IPS-18a (cell line): ENCODE results near the gene POU2F3.

Experiments
- H3K27ac ChIP-seq: one replicate; pipeline ENCODE4 v1.5.1; 2013; ENCODE audit warnings: low read length
- H3K27me3 ChIP-seq: one replicate; pipeline ENCODE4 v1.6.1; 2013; ENCODE audit warnings: mild to moderate bottlenecking, low read length; ENCODE audit not compliant: control insufficient read depth, insufficient read depth
- H3K36me3 ChIP-seq: one replicate; pipeline ENCODE4 v1.6.1; 2013; ENCODE audit warnings: low read depth, low read length; ENCODE audit not compliant: control insufficient read depth
- H3K4me1 ChIP-seq: one replicate; pipeline ENCODE4 v1.6.1; 2013; ENCODE audit warnings: low read depth, low read length; ENCODE audit not compliant: control insufficient read depth
- H3K4me3 ChIP-seq: one replicate; pipeline ENCODE4 v1.5.1; 2013; ENCODE audit warnings: low read length
- H3K9ac ChIP-seq: one replicate; pipeline ENCODE4 v1.6.1; 2013; ENCODE audit warnings: mild to moderate bottlenecking, low read length, moderate library complexity
- H3K9me3 ChIP-seq: one replicate; pipeline ENCODE4 v1.6.1; 2013; ENCODE audit warnings: low read depth, low read length; ENCODE audit not compliant: control insufficient read depth

The POU2F3 gene

DNA sequence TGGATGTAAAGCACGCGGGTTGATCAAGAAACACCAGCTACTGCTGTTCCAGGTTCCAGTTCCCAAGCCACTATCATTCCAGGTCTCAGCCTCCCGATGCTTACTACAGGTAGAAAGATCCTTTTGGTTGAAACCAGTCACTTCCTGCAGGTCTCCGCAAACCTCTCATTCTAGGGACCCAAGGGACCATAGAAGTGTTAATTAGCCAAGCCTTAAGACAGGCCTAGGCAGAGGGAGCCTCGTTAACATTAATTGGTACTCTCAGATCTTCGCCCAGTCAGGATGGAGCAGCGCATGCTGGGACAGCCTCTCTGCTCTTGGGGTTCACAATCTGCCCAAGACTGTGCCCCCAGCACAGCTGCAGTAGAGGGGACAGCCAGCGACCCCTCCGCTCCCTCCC is 40.3 kb upstream of the POU2F3 start:
- Histone ChIP-seq H3K27me3 (peaks cover 71% of the 10 kb centered on the region), H3K4me3 (no peak overlapping the region), H3K4me1 (peaks cover 26% of the 10 kb centered on the region), H3K9me3 (no peaks in the 10 kb centered on the region), H3K9ac (no peak overlapping the region), H3K27ac (no peak overlapping the region), H3K36me3 (no peaks in the 10 kb centered on the region)

DNA sequence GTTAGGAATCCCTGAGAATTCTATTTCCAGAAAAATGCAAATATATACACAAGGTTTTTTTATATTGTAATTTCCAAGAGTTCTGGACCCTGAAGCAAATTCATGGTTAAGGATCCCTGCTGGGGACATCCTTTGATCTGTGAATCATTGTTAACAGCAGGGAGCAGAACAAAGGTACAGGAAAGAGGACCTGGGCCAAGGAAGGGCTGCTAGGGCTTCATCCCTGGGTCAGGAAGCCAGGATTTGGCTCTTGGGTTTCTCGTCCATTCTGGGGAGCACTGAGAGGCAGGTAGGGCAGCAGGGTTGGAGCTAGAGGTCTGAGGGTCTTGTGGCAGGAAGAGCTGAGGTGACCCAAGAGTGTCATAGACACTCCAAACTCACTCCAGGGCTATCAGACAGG is 39.3 kb upstream of the POU2F3 start:
- Histone ChIP-seq H3K9ac (no peak overlapping the region), H3K4me1 (peaks cover 25% of the 10 kb centered on the region), H3K36me3 (no peaks in the 10 kb centered on the region), H3K27ac (no peak overlapping the region), H3K27me3 (peaks cover 74% of the 10 kb centered on the region), H3K4me3 (no peak overlapping the region), H3K9me3 (no peaks in the 10 kb centered on the region)

DNA sequence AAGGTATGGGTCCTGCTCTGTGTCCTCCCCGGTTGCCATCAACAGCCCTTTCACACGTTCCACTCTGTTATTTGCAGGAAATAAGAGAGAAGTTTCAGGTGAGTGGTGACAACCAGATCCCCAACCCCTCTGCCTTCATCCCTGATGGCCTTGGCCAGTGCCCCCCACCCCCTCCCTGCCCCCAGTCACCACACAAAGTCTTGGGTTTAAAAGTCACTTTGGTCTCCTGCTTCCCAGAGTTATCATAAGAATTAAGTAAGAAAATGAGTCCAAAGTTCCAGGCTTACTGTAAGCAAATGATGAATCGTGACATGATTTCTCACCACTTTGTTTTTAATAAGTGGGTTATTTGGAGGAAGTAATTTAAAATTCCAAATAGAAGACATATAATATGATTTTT is 38.3 kb upstream of the POU2F3 start:
- peaks cover 74% of the 10 kb centered on the region for H3K27me3 ChIP-seq
- H3K9ac ChIP-seq = no peak overlapping the region
- H3K4me3 ChIP-seq = no peak overlapping the region
- no peaks in the 10 kb centered on the region for H3K9me3 ChIP-seq
- peaks cover 24% of the 10 kb centered on the region for H3K4me1 ChIP-seq
- no peak overlapping the region for H3K27ac ChIP-seq
- H3K36me3 ChIP-seq = no peaks in the 10 kb centered on the region

DNA sequence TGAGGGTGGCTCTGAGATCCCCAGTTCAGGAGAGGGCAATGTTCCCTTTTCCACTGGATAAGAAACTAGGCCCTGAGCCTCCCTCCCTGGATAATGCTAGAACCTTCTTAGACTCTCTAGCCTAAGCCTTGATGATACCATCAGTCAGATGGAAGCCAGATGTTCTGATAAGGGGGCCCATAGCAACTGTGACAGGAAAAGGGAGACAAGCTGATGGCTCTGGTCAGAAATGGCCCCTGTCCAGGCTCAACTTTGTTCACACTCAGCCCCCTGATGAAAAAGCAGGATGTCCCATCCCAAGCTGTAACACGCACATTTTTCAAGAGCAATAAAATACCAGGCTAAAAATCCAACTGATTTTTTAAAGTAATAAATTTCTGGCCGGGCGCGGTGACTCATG is 36.3 kb upstream of the POU2F3 start:
- H3K9ac ChIP-seq = no peak overlapping the region
- H3K9me3 ChIP-seq = no peaks in the 10 kb centered on the region
- no peak overlapping the region for H3K27ac ChIP-seq
- H3K36me3 ChIP-seq = no peaks in the 10 kb centered on the region
- H3K4me3 ChIP-seq = no peak overlapping the region
- peaks cover 78% of the 10 kb centered on the region for H3K27me3 ChIP-seq
- H3K4me1 ChIP-seq = peaks cover 14% of the 10 kb centered on the region

DNA sequence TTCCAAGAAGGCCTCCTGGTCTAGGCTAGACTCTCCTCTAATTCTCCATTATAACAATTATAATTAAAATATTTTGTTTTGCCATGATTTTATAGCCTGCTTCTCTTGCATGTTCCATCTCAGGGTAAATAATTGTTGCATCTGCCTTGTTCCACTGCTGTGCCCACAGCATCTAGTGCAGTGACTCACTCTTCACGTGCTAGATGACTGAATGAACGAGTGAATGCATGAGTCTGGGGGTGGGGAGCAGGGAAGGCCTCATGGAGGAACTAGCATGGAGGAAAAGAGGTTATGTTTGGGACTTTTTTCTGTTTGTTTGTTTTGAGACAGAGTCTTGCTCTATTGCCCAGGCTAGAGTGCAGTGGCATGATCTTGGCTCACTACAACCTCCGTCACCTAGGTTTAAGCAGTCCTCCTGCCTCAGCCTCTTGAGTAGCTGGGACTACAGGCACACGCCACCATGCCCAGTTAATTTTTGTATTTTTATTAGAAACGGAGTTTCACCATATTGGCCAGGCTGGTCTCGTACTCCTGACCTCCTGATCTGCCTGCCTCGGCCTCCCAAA is 34.3 kb upstream of the POU2F3 start:
- Histone ChIP-seq H3K27me3 (peaks cover 77% of the 10 kb centered on the region), H3K4me3 (no peak overlapping the region), H3K9ac (no peak overlapping the region), H3K4me1 (peaks cover 9% of the 10 kb centered on the region), H3K36me3 (no peaks in the 10 kb centered on the region), H3K9me3 (no peaks in the 10 kb centered on the region), H3K27ac (no peak overlapping the region)

DNA sequence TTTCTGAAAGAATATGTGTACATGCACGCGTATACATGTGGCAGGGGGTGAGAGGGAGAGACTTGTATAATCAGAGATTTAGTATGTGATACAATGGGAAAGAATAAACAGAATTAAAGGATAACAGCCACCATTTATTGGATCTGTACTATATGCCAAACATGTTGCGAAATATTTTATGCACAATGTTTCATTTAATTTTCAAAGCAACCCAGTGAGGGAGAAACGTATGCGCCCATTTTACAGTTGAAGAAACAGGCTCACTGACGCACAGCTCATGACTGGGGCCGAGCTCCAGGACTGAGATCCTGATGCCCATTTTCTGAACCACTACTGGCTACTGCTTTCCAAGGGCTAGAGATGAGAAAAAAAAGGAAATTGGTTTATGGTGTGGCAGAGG is 32.4 kb upstream of the POU2F3 start:
- H3K9ac ChIP-seq = no peak overlapping the region
- H3K36me3 ChIP-seq = no peaks in the 10 kb centered on the region
- H3K9me3 ChIP-seq = no peaks in the 10 kb centered on the region
- H3K4me1 ChIP-seq = peaks cover 11% of the 10 kb centered on the region
- no peak overlapping the region for H3K27ac ChIP-seq
- peaks cover 75% of the 10 kb centered on the region for H3K27me3 ChIP-seq
- H3K4me3 ChIP-seq = no peak overlapping the region

DNA sequence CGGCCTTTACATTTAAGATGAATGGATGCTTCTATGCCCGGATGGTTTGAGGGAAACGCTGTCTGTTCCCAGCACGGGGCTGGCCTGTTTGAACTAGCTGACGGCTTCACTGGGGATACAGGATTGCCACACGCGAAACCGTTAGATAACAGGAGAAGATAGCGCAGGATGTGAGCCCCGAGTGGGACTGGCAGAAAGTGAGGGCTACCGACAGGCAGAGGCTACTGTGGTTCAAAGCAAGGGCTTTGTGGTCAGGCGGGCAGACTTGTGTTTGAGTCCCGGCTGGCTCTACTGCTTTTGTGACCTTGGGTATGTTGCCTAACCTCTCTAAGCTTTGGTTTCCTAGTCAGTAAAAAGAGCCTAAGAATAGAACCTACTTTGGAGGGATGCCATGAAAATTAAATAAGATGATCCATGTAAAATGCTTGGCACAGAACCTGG is 31.9 kb upstream of the POU2F3 start:
- no peak overlapping the region for H3K4me3 ChIP-seq
- peaks cover 16% of the 10 kb centered on the region for H3K4me1 ChIP-seq
- no peaks in the 10 kb centered on the region for H3K9me3 ChIP-seq
- H3K27ac ChIP-seq = no peak overlapping the region
- no peaks in the 10 kb centered on the region for H3K36me3 ChIP-seq
- H3K27me3 ChIP-seq = peaks cover 80% of the 10 kb centered on the region
- no peak overlapping the region for H3K9ac ChIP-seq

DNA sequence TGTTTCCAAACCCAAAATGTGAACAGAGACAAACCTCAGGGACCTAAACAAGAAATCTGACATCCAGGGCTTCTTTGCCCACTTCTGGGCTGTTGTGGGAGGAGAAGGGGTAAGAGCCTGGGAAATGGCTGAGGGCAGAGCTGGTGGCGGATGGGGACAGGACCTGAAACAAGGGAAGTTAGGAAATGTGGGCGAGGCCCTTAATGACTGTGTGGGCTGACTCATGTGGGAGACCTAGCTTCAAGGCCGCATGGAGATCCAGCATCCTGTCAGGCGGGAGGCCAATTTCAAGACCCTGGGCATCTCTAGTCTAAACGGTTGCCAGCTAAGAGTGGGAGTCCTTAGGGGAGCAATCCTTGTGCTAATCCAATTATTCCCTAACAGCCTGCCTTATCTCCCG is 31.2 kb upstream of the POU2F3 start:
- H3K9ac ChIP-seq = no peak overlapping the region
- H3K4me1 ChIP-seq = peaks cover 18% of the 10 kb centered on the region
- H3K36me3 ChIP-seq = no peaks in the 10 kb centered on the region
- H3K27me3 ChIP-seq = peaks cover 88% of the 10 kb centered on the region
- H3K4me3 ChIP-seq = no peak overlapping the region
- no peaks in the 10 kb centered on the region for H3K9me3 ChIP-seq
- no peak overlapping the region for H3K27ac ChIP-seq

DNA sequence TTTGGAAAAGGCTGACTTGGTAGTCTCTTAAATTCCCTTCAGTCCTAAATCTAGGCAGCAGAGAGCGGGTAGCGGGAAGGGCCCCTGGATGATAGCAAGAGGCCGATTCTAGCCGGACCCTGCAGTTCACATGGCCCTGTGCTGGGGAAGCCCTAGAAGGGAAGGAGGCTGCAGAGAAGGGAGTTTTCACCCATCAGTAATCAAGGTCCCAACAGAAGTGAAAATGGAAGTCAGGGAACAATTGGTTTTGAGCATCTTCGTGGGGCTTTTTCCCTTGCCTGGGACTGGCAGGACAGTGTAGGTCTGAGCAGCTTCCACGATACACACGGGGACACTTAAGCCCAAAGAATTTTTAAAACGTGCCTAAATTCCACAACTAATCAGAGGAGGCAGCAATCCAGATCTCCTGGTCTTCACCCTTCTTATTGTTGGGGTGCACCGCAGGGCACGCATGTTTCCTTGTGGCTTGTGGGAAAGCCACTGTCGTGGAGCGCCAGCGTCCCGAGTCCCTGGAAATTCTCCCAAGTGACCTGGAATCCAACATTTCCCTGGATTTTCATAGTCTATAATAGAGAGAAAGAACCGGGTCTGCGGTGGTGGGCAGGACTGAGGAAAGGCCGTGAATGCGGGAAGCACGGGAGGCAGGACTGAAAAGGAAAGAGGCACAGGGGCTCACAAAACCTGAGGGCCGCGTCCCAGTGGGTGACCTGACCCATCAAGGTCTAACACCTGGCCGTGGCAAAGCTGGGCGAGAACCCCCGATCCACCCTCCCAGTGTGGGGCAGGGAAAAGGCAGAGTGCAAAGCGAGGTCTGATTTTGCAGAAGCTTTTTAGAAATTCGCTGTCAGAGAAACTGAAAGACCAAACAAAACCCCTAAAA is 30.0 kb upstream of the POU2F3 start:
- H3K27me3 ChIP-seq = peaks cover 95% of the 10 kb centered on the region
- H3K27ac ChIP-seq = no peak overlapping the region
- peaks cover 18% of the 10 kb centered on the region for H3K4me1 ChIP-seq
- H3K36me3 ChIP-seq = no peaks in the 10 kb centered on the region
- peak overlapping the region; percentile 61 for H3K4me3 ChIP-seq
- no peak overlapping the region for H3K9ac ChIP-seq
- H3K9me3 ChIP-seq = no peaks in the 10 kb centered on the region

DNA sequence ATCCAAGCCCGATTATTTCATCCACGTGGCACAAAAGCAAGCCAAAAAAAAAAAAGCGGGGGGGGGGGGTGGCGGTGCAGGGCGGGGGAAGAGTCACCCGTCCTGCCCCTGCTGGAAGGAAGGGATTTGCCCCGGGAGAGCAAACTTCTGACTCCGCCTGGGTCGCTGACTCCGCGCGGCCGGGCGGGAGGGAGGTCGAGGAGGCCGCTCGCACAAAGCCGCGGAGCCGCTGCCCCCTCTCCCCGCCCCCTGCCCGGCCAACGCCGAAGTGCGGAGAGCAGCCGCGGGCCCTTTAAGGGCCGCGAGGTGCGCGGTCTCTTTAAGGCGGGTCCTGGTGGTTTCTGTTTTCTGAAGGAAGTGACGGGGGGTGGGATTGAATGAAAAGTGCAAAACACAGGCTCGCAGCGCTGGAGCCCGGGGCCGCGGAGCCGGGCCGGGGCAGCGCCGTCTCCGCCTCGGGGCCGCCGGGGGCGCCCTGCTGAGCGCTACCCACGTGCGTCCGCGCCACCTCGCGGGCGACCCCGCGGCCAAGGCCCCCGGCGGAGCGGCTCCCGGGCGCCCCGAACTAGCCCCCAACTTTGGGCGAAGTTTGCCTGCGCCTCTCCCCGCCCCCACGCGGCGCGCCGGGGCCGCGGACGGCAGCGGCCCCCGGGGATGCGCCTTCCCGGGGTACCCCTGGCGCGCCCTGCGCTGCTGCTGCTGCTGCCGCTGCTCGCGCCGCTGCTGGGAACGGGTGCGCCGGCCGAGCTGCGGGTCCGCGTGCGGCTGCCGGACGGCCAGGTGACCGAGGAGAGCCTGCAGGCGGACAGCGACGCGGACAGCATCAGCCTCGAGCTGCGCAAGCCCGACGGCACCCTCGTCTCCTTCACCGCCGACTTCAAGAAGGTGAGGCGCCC is 29.1 kb upstream of the POU2F3 start, which contains the start of gene OAF:
Gene OAF (plus strand): TSS at position 407 of the 896 bp plus-strand sequence. CDS start 248 bp downstream, at position 655.
- Histone ChIP-seq H3K9ac (no peak within 1 kb of the TSS), H3K9me3 (no peaks in the 10 kb centered on the region), H3K36me3 (no peaks in the 10 kb centered on the region), H3K27ac (no peak within 1 kb of the TSS), H3K4me3 (peak within 1 kb of the TSS; percentile 61), H3K27me3 (peaks cover 95% of the 10 kb centered on the region), H3K4me1 (peaks cover 18% of the 10 kb centered on the region)

DNA sequence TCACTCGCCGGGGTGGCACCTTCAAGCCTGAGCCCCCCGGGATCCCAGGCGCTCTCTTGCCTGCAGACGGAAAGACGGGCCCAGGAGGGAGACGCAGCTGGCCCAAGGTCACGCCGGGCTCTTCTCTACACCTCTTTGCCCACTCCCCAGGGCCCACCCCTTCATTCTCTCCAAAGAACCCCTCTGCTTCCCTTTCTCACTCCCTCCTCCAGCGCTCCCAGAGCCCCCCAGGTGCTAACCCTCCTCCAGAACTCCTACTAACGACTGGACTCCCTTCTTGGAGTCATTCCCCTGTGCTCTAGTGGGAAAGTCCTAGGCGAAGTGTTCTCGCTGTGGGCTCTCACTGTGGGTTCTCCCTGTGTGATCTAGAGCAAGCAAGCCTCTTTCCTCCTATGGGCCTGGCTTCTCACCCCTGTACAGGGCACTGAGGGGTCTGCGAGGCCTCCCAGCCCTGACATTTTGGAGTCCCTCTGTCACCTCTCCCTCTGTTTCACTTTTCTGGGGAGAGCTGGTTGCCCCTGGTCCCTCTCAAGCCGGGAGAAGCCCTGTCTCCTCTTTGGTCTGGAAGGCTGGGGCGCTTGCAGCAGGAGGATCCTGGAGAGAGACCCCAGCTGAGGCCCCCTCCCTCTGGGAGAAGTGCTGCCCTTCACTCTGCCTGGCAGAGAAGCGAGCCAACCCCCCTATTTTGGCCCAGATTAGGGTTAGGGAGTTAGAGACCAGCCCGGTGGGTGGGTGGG is 28.2 kb upstream of the POU2F3 start:
- Histone ChIP-seq H3K27ac (no peak overlapping the region), H3K4me1 (peaks cover 18% of the 10 kb centered on the region), H3K9ac (no peak overlapping the region), H3K4me3 (peak overlapping the region; percentile 52), H3K27me3 (peaks cover 95% of the 10 kb centered on the region), H3K36me3 (no peaks in the 10 kb centered on the region), H3K9me3 (no peaks in the 10 kb centered on the region)
